AG09319 (cell line): ENCODE data around the gene SPATS2L.

Source experiments
- DNase-seq: peaks from one replicate; pipeline ENCODE4 v3.0.0-alpha.2; 2010; ENCODE audit warnings: low read depth; ENCODE audit errors: extremely low read depth
- CTCF ChIP-seq: IDR thresholded peaks from 2 replicates; pipeline ENCODE4 v1.5.1; 2011; ENCODE audit warnings: low read depth, mild to moderate bottlenecking, inconsistent platforms, low read length, moderate library complexity

Gene SPATS2L

GRCh38 chr2:200461846-200462710 is 155.6 kb downstream of the SPATS2L start:
- DNase-seq = no peak
- no peak for TF ChIP-seq CTCF

GRCh38 chr2:200463452-200463851 is 157.0 kb downstream of the SPATS2L start:
- no peak for TF ChIP-seq CTCF
- DNase-seq = no peak

GRCh38 chr2:200466425-200467418 is 160.2 kb downstream of the SPATS2L start:
- DNase-seq = peak; percentile 75
- TF ChIP-seq CTCF = no peak

GRCh38 chr2:200467806-200468681 is 161.6 kb downstream of the SPATS2L start:
- no peak for TF ChIP-seq CTCF
- no peak for DNase-seq

- TF ChIP-seq CTCF = no peak
- no peak for DNase-seq
Measured at GRCh38 chr2:200469708-200470211, 163.3 kb downstream of the SPATS2L start.

- no peak for DNase-seq
- no peak for TF ChIP-seq CTCF
Measured at GRCh38 chr2:200470230-200470629, 163.7 kb downstream of the SPATS2L start.
